Neural progenitor cell (in vitro differentiated cells): ENCODE data around the gene JSRP1. TPM values are rescaled to one million over a fixed set of nuclear protein-coding genes. Genes with fewer than 3 reads are reported as not detected.

Experiments used
- DNase-seq: peaks from one replicate; pipeline ENCODE4 v3.0.0-alpha.2; 2016; ENCODE audit warnings: low spot score
- H2AFZ ChIP-seq: fragments of 200-600 bp; sonication (generic); replicated peaks from 2 replicates; pipeline ENCODE4 v1.6.1; 2016; ENCODE audit warnings: antibody characterized with exemption
- H3F3A ChIP-seq: fragments of 200-600 bp; sonication (generic); 2 replicates; pipeline ENCODE4 v1.6.1; 2016; ENCODE audit warnings: antibody characterized with exemption, low read depth
- H3K27ac ChIP-seq: fragments of 200-600 bp; sonication (generic); 2 replicates; pipeline ENCODE4 v1.5.1; 2016; ENCODE audit warnings: mild to moderate bottlenecking
- H3K27me3 ChIP-seq: fragments of 200-600 bp; sonication (generic); 2 replicates; pipeline ENCODE4 v1.6.1; 2016; ENCODE audit warnings: mild to moderate bottlenecking, moderate library complexity
- H3K36me3 ChIP-seq: fragments of 200-600 bp; sonication (generic); 2 replicates; pipeline ENCODE4 v1.5.1; 2016
- H3K4me1 ChIP-seq: fragments of 200-600 bp; sonication (generic); 2 replicates; pipeline ENCODE4 v1.6.1; 2016; ENCODE audit warnings: mixed run types
- H3K4me2 ChIP-seq: fragments of 200-600 bp; sonication (generic); 2 replicates; pipeline ENCODE4 v1.6.1; 2016
- H3K4me3 ChIP-seq: fragments of 200-600 bp; sonication (generic); 2 replicates; pipeline ENCODE4 v1.5.1; 2016
- H3K79me2 ChIP-seq: fragments of 200-600 bp; sonication (generic); 2 replicates; pipeline ENCODE4 v1.6.1; 2016; ENCODE audit warnings: low read depth
- H3K9ac ChIP-seq: fragments of 200-600 bp; sonication (generic); 2 replicates; pipeline ENCODE4 v1.6.1; 2016
- H3K9me3 ChIP-seq: fragments of 200-600 bp; sonication (generic); 2 replicates; pipeline ENCODE4 v1.5.1; 2016; ENCODE audit warnings: low read depth
- H4K20me1 ChIP-seq: fragments of 200-600 bp; sonication (generic); 2 replicates; pipeline ENCODE4 v1.6.1; 2016; ENCODE audit warnings: low read depth
- H3K27ac Mint-ChIP-seq: 3 replicates; pipeline ENCODE4 v1.8.0; 2021; ENCODE audit warnings: mixed read lengths
- H3K27me3 Mint-ChIP-seq: 2 replicates; pipeline ENCODE4 v1.8.0; 2022; ENCODE audit warnings: low read depth, mild to moderate bottlenecking, inconsistent platforms, moderate library complexity, mixed read lengths; ENCODE audit not compliant: insufficient read depth
- H3K36me3 Mint-ChIP-seq: 3 replicates; pipeline ENCODE4 v1.8.0; 2021; ENCODE audit warnings: mixed read lengths
- H3K4me1 Mint-ChIP-seq: 3 replicates; pipeline ENCODE4 v1.8.0; 2021; ENCODE audit warnings: mixed read lengths
- H3K4me3 Mint-ChIP-seq: 3 replicates; pipeline ENCODE4 v1.8.0; 2021; ENCODE audit warnings: mild to moderate bottlenecking, moderate library complexity, mixed read lengths
- H3K9me3 Mint-ChIP-seq: 3 replicates; pipeline ENCODE4 v1.8.0; 2020; ENCODE audit warnings: mixed read lengths
- EZH2 ChIP-seq: fragments of 200-600 bp; sonication (generic); IDR thresholded peaks from 2 replicates; pipeline ENCODE4 v1.6.1; 2017; ENCODE audit warnings: antibody characterized with exemption, mild to moderate bottlenecking, moderate library complexity
- EZH2phosphoT487 ChIP-seq: fragments of 200-600 bp; sonication (generic); IDR thresholded peaks from 2 replicates; pipeline ENCODE4 v1.6.1; 2017; ENCODE audit warnings: antibody characterized with exemption
- total RNA-seq: library from RNA; depleted of rRNA; stranded (reverse); fragments of >200 nt; gene quantifications from 2 replicates; pipeline ENCODE4 v1.2.3, GENCODE V29; 2015; ENCODE audit warnings: low replicate concordance
- TF ChIP-seq, protein P1 (sequence below): fragments of 200-600 bp; sonication (generic); IDR thresholded peaks from 2 replicates; pipeline ENCODE4 v1.5.1; 2017; ENCODE audit warnings: antibody characterized with exemption, mild to moderate bottlenecking

The JSRP1 gene
- total RNA-seq, 1 donor from 2014 or later, result not detected

GRCh38 chr19:2280633-2281264, 24.5 kb upstream of the JSRP1 start:
- Histone ChIP-seq H3F3A (peaks cover 7% of the 10 kb centered on the region), H4K20me1 (peaks cover 5% of the 10 kb centered on the region), H3K27me3 (peaks cover 44% of the 10 kb centered on the region), H3K9ac (no peak overlapping the region), H3K4me1 (peaks cover 9% of the 10 kb centered on the region), H3K79me2 (no peaks in the 10 kb centered on the region), H3K4me3 (no peak overlapping the region), H2AFZ (no peak overlapping the region), H3K36me3 (no peaks in the 10 kb centered on the region), H3K4me2 (no peak overlapping the region), H3K9me3 (no peaks in the 10 kb centered on the region), H3K27ac (no peak overlapping the region)
- H3K9me3 Mint-ChIP-seq, result no peaks in the 10 kb centered on the region
- H3K4me1 Mint-ChIP-seq, result peaks cover 11% of the 10 kb centered on the region
- H3K27me3 Mint-ChIP-seq, result peaks cover 7% of the 10 kb centered on the region
- no peaks in the 10 kb centered on the region for H3K36me3 Mint-ChIP-seq
- no peak for DNase-seq
- TF ChIP-seq EZH2phosphoT487, result no peak
- no peak for TF ChIP-seq EZH2
- TF ChIP-seq, protein P1, sequence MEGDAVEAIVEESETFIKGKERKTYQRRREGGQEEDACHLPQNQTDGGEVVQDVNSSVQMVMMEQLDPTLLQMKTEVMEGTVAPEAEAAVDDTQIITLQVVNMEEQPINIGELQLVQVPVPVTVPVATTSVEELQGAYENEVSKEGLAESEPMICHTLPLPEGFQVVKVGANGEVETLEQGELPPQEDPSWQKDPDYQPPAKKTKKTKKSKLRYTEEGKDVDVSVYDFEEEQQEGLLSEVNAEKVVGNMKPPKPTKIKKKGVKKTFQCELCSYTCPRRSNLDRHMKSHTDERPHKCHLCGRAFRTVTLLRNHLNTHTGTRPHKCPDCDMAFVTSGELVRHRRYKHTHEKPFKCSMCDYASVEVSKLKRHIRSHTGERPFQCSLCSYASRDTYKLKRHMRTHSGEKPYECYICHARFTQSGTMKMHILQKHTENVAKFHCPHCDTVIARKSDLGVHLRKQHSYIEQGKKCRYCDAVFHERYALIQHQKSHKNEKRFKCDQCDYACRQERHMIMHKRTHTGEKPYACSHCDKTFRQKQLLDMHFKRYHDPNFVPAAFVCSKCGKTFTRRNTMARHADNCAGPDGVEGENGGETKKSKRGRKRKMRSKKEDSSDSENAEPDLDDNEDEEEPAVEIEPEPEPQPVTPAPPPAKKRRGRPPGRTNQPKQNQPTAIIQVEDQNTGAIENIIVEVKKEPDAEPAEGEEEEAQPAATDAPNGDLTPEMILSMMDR, result no peak
- H3K4me3 Mint-ChIP-seq, result no peak overlapping the region
- no peak overlapping the region for H3K27ac Mint-ChIP-seq

GRCh38 chr19:2278459-2279158, 22.4 kb upstream of the JSRP1 start:
- Histone ChIP-seq H3F3A (peaks cover 7% of the 10 kb centered on the region), H3K36me3 (no peaks in the 10 kb centered on the region), H3K27me3 (peaks cover 22% of the 10 kb centered on the region), H2AFZ (no peak overlapping the region), H3K9ac (no peak overlapping the region), H3K4me1 (peaks cover 9% of the 10 kb centered on the region), H3K79me2 (peaks cover 8% of the 10 kb centered on the region), H3K9me3 (no peaks in the 10 kb centered on the region), H4K20me1 (peaks cover 22% of the 10 kb centered on the region), H3K4me2 (no peak overlapping the region), H3K4me3 (no peak overlapping the region), H3K27ac (no peak overlapping the region)
- Mint-ChIP-seq H3K4me3 (no peak overlapping the region), H3K36me3 (no peaks in the 10 kb centered on the region), H3K9me3 (no peaks in the 10 kb centered on the region), H3K27ac (no peak overlapping the region), H3K4me1 (peaks cover 23% of the 10 kb centered on the region), H3K27me3 (peaks cover 9% of the 10 kb centered on the region)
- no peak for TF ChIP-seq EZH2phosphoT487
- TF ChIP-seq, protein P1, result no peak
- no peak for TF ChIP-seq EZH2
- no peak for DNase-seq

DNA sequence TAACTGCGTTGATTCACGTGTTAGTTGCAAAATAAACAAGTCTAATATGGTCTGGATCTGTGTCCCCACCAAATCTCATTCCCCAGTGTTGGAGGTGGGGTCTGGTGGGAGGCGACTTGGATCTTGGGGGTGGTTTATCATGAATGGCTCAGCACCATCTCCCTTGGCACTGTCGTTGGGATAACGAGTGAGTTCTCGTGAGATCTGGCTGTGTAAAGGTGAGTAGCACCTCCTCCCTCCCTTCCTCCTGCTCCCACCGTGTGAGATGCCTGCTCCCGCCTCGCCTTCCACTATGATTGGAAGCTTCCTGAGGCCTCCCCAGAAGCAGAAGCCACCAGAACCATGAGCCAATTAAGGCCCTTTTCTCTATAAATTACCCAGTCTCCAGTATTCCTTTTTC, 20.9 kb upstream of the JSRP1 start:
- Histone ChIP-seq H3K79me2 (peaks cover 22% of the 10 kb centered on the region), H3K9me3 (no peaks in the 10 kb centered on the region), H3K4me2 (no peak overlapping the region), H3K27me3 (peaks cover 8% of the 10 kb centered on the region), H3K36me3 (no peaks in the 10 kb centered on the region), H2AFZ (no peak overlapping the region), H3K9ac (no peak overlapping the region), H3F3A (peaks cover 15% of the 10 kb centered on the region), H4K20me1 (peaks cover 34% of the 10 kb centered on the region), H3K4me1 (peaks cover 14% of the 10 kb centered on the region), H3K27ac (no peak overlapping the region), H3K4me3 (no peak overlapping the region)
- Mint-ChIP-seq H3K4me1 (peaks cover 22% of the 10 kb centered on the region), H3K4me3 (no peak overlapping the region), H3K27ac (no peak overlapping the region), H3K9me3 (no peaks in the 10 kb centered on the region), H3K36me3 (no peaks in the 10 kb centered on the region), H3K27me3 (peaks cover 6% of the 10 kb centered on the region)
- no peak for DNase-seq
- no peak for TF ChIP-seq EZH2phosphoT487
- TF ChIP-seq EZH2, result no peak
- TF ChIP-seq, protein P1, result no peak
